ENCODE data around the gene RNPC3. TPM values are rescaled to one million over a fixed set of nuclear protein-coding genes. Genes with fewer than 3 reads are reported as not detected.

The RNPC3 gene
- polyA plus RNA-seq, 3 donors: 8.0 to 29.6 (median 9.1) TPM

DNA sequence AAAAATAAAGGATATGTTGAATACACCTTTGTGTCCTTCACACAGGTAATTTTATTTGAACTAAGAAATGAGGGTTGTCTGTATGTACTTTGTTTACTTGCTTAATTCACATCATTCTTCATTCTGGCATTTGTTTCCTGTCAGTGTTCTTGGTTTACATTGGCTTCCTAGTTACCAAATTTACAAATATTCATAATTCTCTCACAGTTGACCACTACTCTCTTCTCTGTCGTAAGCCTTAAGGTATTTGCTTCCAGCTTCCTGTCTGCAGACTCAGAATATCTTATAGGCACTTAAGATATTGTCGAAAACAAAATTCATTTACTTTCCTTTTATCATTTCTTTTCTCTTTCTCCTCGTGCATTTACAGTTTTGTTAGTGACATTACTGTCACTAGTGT, 15.9 kb downstream of the RNPC3 start:
- H3K36me3 Mint-ChIP-seq: peaks cover 71 to 84% of the 10 kb centered on the region in 2 donors
- Histone ChIP-seq H3K9me3 (replicated peaks in 1 of 2; ENCODE audit: control insufficient read depth in 1 of 2, insufficient read depth in 1 of 2, low read length in 2 of 2) (no peaks in the 10 kb centered on the region), H3K36me3 (replicated peaks in 1 of 2; ENCODE audit: control insufficient read depth in 1 of 2, insufficient read depth in 2 of 2, low read length in 2 of 2) (peaks cover 95 to 96% of the 10 kb centered on the region in 2 donors), H3K4me2 (replicated peaks; ENCODE audit: extremely low read depth, low read length, poor library complexity, severe bottlenecking) (no peak overlapping the region), H3K27me3 (ENCODE audit: control insufficient read depth in 2 of 2, insufficient read depth in 2 of 2, low read length in 2 of 2) (no peaks in the 10 kb centered on the region), H3K79me2 (ENCODE audit: insufficient read depth, low read length) (no peaks in the 10 kb centered on the region), H3K4me1 (ENCODE audit: control insufficient read depth in 1 of 2, insufficient read depth in 2 of 2, low read length in 2 of 2) (no peaks in the 10 kb centered on the region), H2AFZ (ENCODE audit: insufficient read depth, low read depth, low read length, poor library complexity, severe bottlenecking) (no peak overlapping the region), H3K9ac (ENCODE audit: insufficient read depth, low read length, poor library complexity, severe bottlenecking) (no peak overlapping the region), H3K4me3 (replicated peaks in 1 of 3; ENCODE audit: low read depth in 2 of 3, low read length in 3 of 3) (no peak overlapping the region), H3K27ac (ENCODE audit: low read depth in 1 of 2, low read length in 2 of 2) (no peak overlapping the region), H4K20me1 (ENCODE audit: insufficient read depth, low read length) (peaks cover 16% of the 10 kb centered on the region)
- no peaks in the 10 kb centered on the region for H3K4me1 Mint-ChIP-seq
- TF ChIP-seq, protein P1, sequence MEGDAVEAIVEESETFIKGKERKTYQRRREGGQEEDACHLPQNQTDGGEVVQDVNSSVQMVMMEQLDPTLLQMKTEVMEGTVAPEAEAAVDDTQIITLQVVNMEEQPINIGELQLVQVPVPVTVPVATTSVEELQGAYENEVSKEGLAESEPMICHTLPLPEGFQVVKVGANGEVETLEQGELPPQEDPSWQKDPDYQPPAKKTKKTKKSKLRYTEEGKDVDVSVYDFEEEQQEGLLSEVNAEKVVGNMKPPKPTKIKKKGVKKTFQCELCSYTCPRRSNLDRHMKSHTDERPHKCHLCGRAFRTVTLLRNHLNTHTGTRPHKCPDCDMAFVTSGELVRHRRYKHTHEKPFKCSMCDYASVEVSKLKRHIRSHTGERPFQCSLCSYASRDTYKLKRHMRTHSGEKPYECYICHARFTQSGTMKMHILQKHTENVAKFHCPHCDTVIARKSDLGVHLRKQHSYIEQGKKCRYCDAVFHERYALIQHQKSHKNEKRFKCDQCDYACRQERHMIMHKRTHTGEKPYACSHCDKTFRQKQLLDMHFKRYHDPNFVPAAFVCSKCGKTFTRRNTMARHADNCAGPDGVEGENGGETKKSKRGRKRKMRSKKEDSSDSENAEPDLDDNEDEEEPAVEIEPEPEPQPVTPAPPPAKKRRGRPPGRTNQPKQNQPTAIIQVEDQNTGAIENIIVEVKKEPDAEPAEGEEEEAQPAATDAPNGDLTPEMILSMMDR (IDR thresholded peaks at IDR 0.05): no peak
- H3K27me3 Mint-ChIP-seq (ENCODE audit: low read depth in 3 of 3): peaks cover 0 to 2% (median 0%) of the 10 kb centered on the region in 3 donors
- intact Hi-C loops (cut with micrococcal nuclease): no loop called here
- no peak for DNase-seq
- no peaks in the 10 kb centered on the region for H3K9me3 Mint-ChIP-seq
- no CpG with 5 or more reads among the region's 3 CpGs for WGBS (ENCODE audit: insufficient coverage)
- H3K4me3 Mint-ChIP-seq: no peak overlapping the region
- H3K27ac Mint-ChIP-seq: peak overlapping the region in 1 of 7 donors; percentile 24

DNA sequence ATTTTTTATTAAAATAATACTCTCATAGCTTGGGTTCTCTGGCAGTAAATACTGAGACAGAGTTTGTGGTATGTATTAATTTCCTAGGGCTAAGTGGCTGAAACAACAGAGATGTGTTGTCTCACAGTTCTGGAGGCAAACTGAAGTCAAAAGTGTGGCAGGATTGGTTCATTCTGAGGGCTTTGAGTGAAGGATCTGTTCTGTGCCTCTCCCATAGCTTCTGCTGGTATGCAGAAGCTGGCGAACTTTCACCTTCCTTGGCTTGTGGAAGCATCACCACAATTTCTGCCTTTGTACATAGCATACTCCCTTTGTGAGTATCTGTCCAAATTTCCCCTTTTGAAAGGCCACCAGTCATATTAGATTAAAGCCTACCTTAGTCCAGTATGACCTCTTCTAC, 21.0 kb downstream of the RNPC3 start:
- Histone ChIP-seq H2AFZ (ENCODE audit: insufficient read depth, low read depth, low read length, poor library complexity, severe bottlenecking) (no peak overlapping the region), H3K27ac (ENCODE audit: low read depth in 1 of 2, low read length in 2 of 2) (no peak overlapping the region), H3K4me2 (replicated peaks; ENCODE audit: extremely low read depth, low read length, poor library complexity, severe bottlenecking) (no peak overlapping the region), H3K36me3 (replicated peaks in 1 of 2; ENCODE audit: control insufficient read depth in 1 of 2, insufficient read depth in 2 of 2, low read length in 2 of 2) (peaks cover 93 to 94% of the 10 kb centered on the region in 2 donors), H3K4me1 (ENCODE audit: control insufficient read depth in 1 of 2, insufficient read depth in 2 of 2, low read length in 2 of 2) (no peaks in the 10 kb centered on the region), H3K9me3 (replicated peaks in 1 of 2; ENCODE audit: control insufficient read depth in 1 of 2, insufficient read depth in 1 of 2, low read length in 2 of 2) (no peaks in the 10 kb centered on the region), H3K79me2 (ENCODE audit: insufficient read depth, low read length) (no peaks in the 10 kb centered on the region), H3K4me3 (replicated peaks in 1 of 3; ENCODE audit: low read depth in 2 of 3, low read length in 3 of 3) (no peak overlapping the region), H3K9ac (ENCODE audit: insufficient read depth, low read length, poor library complexity, severe bottlenecking) (no peak overlapping the region), H4K20me1 (ENCODE audit: insufficient read depth, low read length) (peaks cover 11% of the 10 kb centered on the region), H3K27me3 (ENCODE audit: control insufficient read depth in 2 of 2, insufficient read depth in 2 of 2, low read length in 2 of 2) (no peaks in the 10 kb centered on the region)
- H3K9me3 Mint-ChIP-seq: no peaks in the 10 kb centered on the region
- peaks cover 0 to 1% (median 0%) of the 10 kb centered on the region in 3 donors for H3K27me3 Mint-ChIP-seq (ENCODE audit: low read depth in 3 of 3)
- peaks cover 70 to 87% of the 10 kb centered on the region in 2 donors for H3K36me3 Mint-ChIP-seq
- no peaks in the 10 kb centered on the region for H3K4me1 Mint-ChIP-seq
- DNase-seq: no peak
- no peak overlapping the region for H3K27ac Mint-ChIP-seq
- intact Hi-C loops (cut with micrococcal nuclease): no loop called here
- no CpG with 5 or more reads among the region's 1 CpG for WGBS (ENCODE audit: insufficient coverage)
- TF ChIP-seq, protein P1 (IDR thresholded peaks at IDR 0.05): no peak
- no peak overlapping the region for H3K4me3 Mint-ChIP-seq
